B cell (primary cell): Measurements from ENCODE around the gene GRHPR. TPM values are rescaled to one million over a fixed set of nuclear protein-coding genes. Genes with fewer than 3 reads are reported as not detected.

Experiments used
- ATAC-seq: fragments of 200-7000 bp; cut with Tn5 transposase; one replicate; pipeline ENCODE4 v1.10.0; 2021; ENCODE audit warnings: low read depth, mild to moderate bottlenecking, moderate number of reproducible peaks, moderate library complexity
- CTCF ChIA-PET: fragments of 350-600 bp; sonication (Branson Sonifier 250); formaldehyde crosslinking; loops from one replicate; lab custom pipeline; 2021; ENCODE audit warnings: antibody characterized with exemption, inconsistent platforms; lab: Charles Lee
- POLR2A ChIA-PET: fragments of 350-600 bp; sonication (Branson Sonifier 250); formaldehyde crosslinking; loops from one replicate; lab custom pipeline; 2021; ENCODE audit warnings: antibody characterized with exemption; lab: Charles Lee
- DNase-seq: peaks from one replicate; pipeline ENCODE4 v3.0.0; 2013
- H2AFZ ChIP-seq: 2 replicates; pipeline ENCODE4 v1.6.1; 2012; ENCODE audit warnings: mild to moderate bottlenecking, low read depth, low read length; ENCODE audit not compliant: insufficient read depth, poor library complexity, severe bottlenecking
- H3K27ac ChIP-seq, 2 donors: 1 replicate in 1 of 2; 2 replicates in 1 of 2; pipeline ENCODE4 v1.5.1; 2012 to 2013; ENCODE audit warnings: low read length in 2 of 2, mild to moderate bottlenecking in 2 of 2, moderate library complexity in 1 of 2
- H3K27me3 ChIP-seq, 4 experiments: fragments of 200-600 bp in 1 of 4; sonication (generic) in 1 of 4; replicated peaks in 1 of 4; 1 replicate in 2 of 4; 2 replicates in 2 of 4; pipeline versions ENCODE4 v1.6.1 to v1.7.0; 2013 to 2016; ENCODE audit warnings: low read length in 3 of 4, mild to moderate bottlenecking in 2 of 4, mixed read lengths in 1 of 4, moderate library complexity in 1 of 4; ENCODE audit not compliant: insufficient read depth in 4 of 4, control insufficient read depth in 3 of 4; ENCODE audit errors: control extremely low read depth in 1 of 4
- H3K36me3 ChIP-seq, 2 experiments: replicated peaks in 1 of 2; 1 replicate in 1 of 2; 2 replicates in 1 of 2; pipeline versions ENCODE4 v1.6.1 to v1.7.1; 2013; ENCODE audit warnings: low read length in 1 of 2; ENCODE audit not compliant: insufficient read depth in 2 of 2, control insufficient read depth in 1 of 2; ENCODE audit errors: control extremely low read depth in 1 of 2, extremely low read depth in 1 of 2
- H3K4me1 ChIP-seq, 2 donors: fragments of 200-600 bp in 1 of 2; sonication (generic) in 1 of 2; 1 replicate in 1 of 2; 2 replicates in 1 of 2; pipeline versions ENCODE4 v1.5.1 to v1.6.1; 2013 to 2017; ENCODE audit warnings: low read length in 2 of 2; ENCODE audit not compliant: control insufficient read depth in 2 of 2, insufficient read depth in 2 of 2
- H3K4me2 ChIP-seq: replicated peaks from 2 replicates; pipeline ENCODE3; 2012; ENCODE audit warnings: mild to moderate bottlenecking, low read depth, low read length; ENCODE audit not compliant: poor library complexity, severe bottlenecking
- H3K4me3 ChIP-seq, 5 experiments: fragments of 200-600 bp in 1 of 5; sonication (generic) in 1 of 5; 1 replicate in 3 of 5; 2 replicates in 2 of 5; pipeline versions ENCODE4 v1.5.1 to v1.7.0; 2011 to 2016; ENCODE audit warnings: low read length in 4 of 5, mild to moderate bottlenecking in 4 of 5, low read depth in 2 of 5, control low read depth in 1 of 5, moderate library complexity in 1 of 5; ENCODE audit not compliant: insufficient read depth in 1 of 5; ENCODE audit errors: control extremely low read depth in 1 of 5, extremely low read depth in 1 of 5
- H3K79me2 ChIP-seq: fragments of 200-600 bp; sonication (generic); one replicate; pipeline ENCODE4 v1.6.0; 2016; ENCODE audit warnings: low read length; ENCODE audit not compliant: control insufficient read depth, insufficient read depth
- H3K9ac ChIP-seq: fragments of 200-600 bp; sonication (generic); 2 replicates; pipeline ENCODE4 v1.6.1; 2017; ENCODE audit warnings: mild to moderate bottlenecking, low read length, moderate library complexity
- H3K9me3 ChIP-seq, 3 donors: one replicate each; pipeline versions ENCODE4 v1.6.1 to v1.7.1; 2013; ENCODE audit warnings: low read length in 2 of 3; ENCODE audit not compliant: control insufficient read depth in 2 of 3, insufficient read depth in 1 of 3; ENCODE audit errors: control extremely low read depth in 1 of 3
- H4K20me1 ChIP-seq: 2 replicates; pipeline ENCODE4 v1.6.0; 2012; ENCODE audit warnings: mild to moderate bottlenecking, low read length; ENCODE audit not compliant: insufficient read depth, control insufficient read depth, poor library complexity, severe bottlenecking
- H3K27ac Mint-ChIP-seq: one replicate; pipeline ENCODE4 v1.8.0; 2021; ENCODE audit warnings: mixed read lengths
- H3K27me3 Mint-ChIP-seq: one replicate; pipeline ENCODE4 v1.8.0; 2021; ENCODE audit warnings: mixed read lengths
- H3K4me1 Mint-ChIP-seq: one replicate; pipeline ENCODE4 v1.8.0; 2021; ENCODE audit warnings: mixed read lengths
- H3K4me3 Mint-ChIP-seq: one replicate; pipeline ENCODE4 v1.8.0; 2021; ENCODE audit warnings: mixed read lengths
- H3K9me3 Mint-ChIP-seq: one replicate; pipeline ENCODE4 v1.8.0; 2022; ENCODE audit warnings: mixed read lengths; ENCODE audit not compliant: insufficient read depth
- EZH2 ChIP-seq: IDR thresholded peaks from 2 replicates; pipeline ENCODE4 v1.6.1; 2012; ENCODE audit warnings: borderline replicate concordance, low read depth, mild to moderate bottlenecking, moderate library complexity, low read length; ENCODE audit not compliant: insufficient read depth, poor library complexity, severe bottlenecking
- WGBS: methylation state at CpG from one replicate; pipeline ENCODE4 v1.1.5; 2013; ENCODE audit warnings: missing lambda C conversion rate; ENCODE audit not compliant: insufficient coverage; 5-methylcytosine and 5-hydroxymethylcytosine counted together
- intact Hi-C: fragments of 100-400 bp; cut with micrococcal nuclease; formaldehyde crosslinking; loops from one replicate; pipeline ENCODE4 v1.10.0; 2022
- polyA plus RNA-seq: library from polyadenylated mRNA; depleted of rRNA; stranded (reverse); fragments of >200 nt; gene quantifications from 2 replicates; pipeline ENCODE4 v1.2.3, GENCODE V29; 2012
- total RNA-seq, 2 donors: library from RNA; stranded (reverse); fragments of 120-200 nt in 1 of 2; gene quantifications; 1 replicate in 1 of 2; 2 replicates in 1 of 2; pipeline versions ENCODE4 v1.2.3 to v1.2.4, GENCODE V29; 2013 to 2022
- TF ChIP-seq, protein P1 (sequence below): fragments of 200-600 bp; IDR thresholded peaks from one replicate; pipeline ENCODE4 v1.8.0; 2022; ENCODE audit warnings: antibody characterized with exemption, mild to moderate bottlenecking

Gene GRHPR
- total and polyA plus RNA-seq, 2 donors (not counting 1 experiment from before 2014, with no cell fraction given): 121 to 138 TPM

DNA sequence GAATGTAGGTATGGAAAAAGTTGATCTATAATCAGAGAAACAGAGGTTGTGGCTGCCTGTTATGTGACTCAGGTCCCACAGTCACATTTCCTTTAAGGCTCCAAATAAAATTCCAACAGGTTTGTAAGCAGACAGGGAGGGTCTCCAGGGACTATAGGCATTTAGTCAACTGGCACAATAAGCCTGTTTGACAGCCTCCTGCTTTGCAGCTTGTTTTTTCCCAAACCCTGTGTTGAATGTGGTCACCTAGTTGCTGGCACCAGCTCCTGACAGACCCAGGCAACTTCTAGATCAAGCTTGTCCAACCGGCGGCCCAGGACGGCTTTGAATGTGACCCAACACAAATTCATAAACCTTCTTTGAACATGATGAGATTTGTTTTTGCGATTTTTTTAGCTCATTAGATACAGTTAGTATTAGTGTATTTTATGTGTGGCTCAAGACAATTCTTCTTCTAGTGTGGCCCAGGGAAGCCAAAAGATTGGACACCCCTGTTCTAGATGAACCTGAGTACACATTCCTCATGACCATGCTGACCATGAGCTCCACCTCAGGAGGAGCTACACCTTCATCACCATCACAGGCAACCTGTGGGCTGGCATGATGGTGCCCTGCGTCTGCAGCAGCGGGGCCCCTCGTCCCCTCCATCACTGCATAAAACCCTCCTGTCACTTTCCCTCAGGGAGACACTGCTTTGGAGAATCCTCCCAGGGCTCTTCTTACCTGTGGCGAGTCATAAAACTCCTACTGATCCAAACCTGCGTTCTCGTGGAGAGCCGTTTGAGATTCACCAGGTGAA lies 15.7 kb upstream of the GRHPR start:
- peak overlapping the region; percentile 32 for H3K4me2 ChIP-seq
- Mint-ChIP-seq H3K4me1 (peaks cover 83% of the 10 kb centered on the region), H3K9me3 (no peaks in the 10 kb centered on the region), H3K27me3 (no peaks in the 10 kb centered on the region), H3K4me3 (peak overlapping the region; percentile 23), H3K27ac (peak overlapping the region; percentile 62)
- no peaks in the 10 kb centered on the region for H3K27me3 ChIP-seq
- TF ChIP-seq, protein P1, sequence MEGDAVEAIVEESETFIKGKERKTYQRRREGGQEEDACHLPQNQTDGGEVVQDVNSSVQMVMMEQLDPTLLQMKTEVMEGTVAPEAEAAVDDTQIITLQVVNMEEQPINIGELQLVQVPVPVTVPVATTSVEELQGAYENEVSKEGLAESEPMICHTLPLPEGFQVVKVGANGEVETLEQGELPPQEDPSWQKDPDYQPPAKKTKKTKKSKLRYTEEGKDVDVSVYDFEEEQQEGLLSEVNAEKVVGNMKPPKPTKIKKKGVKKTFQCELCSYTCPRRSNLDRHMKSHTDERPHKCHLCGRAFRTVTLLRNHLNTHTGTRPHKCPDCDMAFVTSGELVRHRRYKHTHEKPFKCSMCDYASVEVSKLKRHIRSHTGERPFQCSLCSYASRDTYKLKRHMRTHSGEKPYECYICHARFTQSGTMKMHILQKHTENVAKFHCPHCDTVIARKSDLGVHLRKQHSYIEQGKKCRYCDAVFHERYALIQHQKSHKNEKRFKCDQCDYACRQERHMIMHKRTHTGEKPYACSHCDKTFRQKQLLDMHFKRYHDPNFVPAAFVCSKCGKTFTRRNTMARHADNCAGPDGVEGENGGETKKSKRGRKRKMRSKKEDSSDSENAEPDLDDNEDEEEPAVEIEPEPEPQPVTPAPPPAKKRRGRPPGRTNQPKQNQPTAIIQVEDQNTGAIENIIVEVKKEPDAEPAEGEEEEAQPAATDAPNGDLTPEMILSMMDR: no peak
- no peak for TF ChIP-seq EZH2
- ChIA-PET POLR2A (interaction anchor here (1.2 to 3.9 kb wide), 4 partner anchors 12 to 36 kb away, joined by 4 to 22 read pairs (median 8); no protein-coding TSS in a partner anchor), CTCF (interaction anchor here (0.5 to 11.4 kb wide), 17 partner anchors 8 to 380 kb away, joined by 3 to 125 read pairs (median 5); no protein-coding TSS in a partner anchor)
- H3K27ac ChIP-seq: no peak overlapping the region
- H2AFZ ChIP-seq: no peak overlapping the region
- ATAC-seq (no peak), DNase-seq (no peak)
- intact Hi-C loops: loop anchor here (5.0 kb wide), 1 partner anchor 210 kb away; no protein-coding TSS in a partner anchor
- H3K9me3 ChIP-seq: no peaks in the 10 kb centered on the region
- no peaks in the 10 kb centered on the region for H3K36me3 ChIP-seq
- WGBS: 90% methylated on average over 6 of the region's 11 CpGs
- H3K79me2 ChIP-seq: no peaks in the 10 kb centered on the region
- H3K9ac ChIP-seq: no peak overlapping the region
- H3K4me1 ChIP-seq: peaks cover 65 to 81% of the 10 kb centered on the region in 2 donors
- no peak overlapping the region for H3K4me3 ChIP-seq
- no peaks in the 10 kb centered on the region for H4K20me1 ChIP-seq

DNA sequence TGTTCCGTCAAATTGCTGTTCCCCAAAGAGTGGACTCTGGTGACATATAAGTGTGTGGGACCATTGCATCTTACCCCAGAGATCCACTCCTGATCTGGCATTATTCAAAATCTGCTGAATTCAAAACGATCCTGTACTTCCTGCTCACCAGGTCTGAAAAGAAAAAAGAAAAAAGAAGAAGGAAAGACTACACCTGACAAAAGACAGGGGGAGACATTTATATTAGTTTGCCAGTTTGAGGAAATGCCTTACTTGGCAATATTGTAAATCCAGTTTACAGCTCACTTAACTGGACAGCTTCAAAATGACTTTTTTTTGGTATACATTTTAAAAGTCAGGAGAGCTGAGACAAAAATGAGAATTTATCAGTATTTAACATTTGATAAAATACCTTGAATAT lies 15.0 kb upstream of the GRHPR start:
- Histone ChIP-seq H3K4me2 (peak overlapping the region; percentile 32), H4K20me1 (no peaks in the 10 kb centered on the region), H3K36me3 (no peaks in the 10 kb centered on the region), H2AFZ (no peak overlapping the region), H3K79me2 (peaks cover 1% of the 10 kb centered on the region), H3K4me3 (no peak overlapping the region), H3K27ac (no peak overlapping the region), H3K4me1 (peaks cover 69 to 83% of the 10 kb centered on the region in 2 donors), H3K9me3 (no peaks in the 10 kb centered on the region), H3K9ac (no peak overlapping the region), H3K27me3 (no peaks in the 10 kb centered on the region)
- H3K27me3 Mint-ChIP-seq: no peaks in the 10 kb centered on the region
- TF ChIP-seq, protein P1: peak; percentile 63
- TF ChIP-seq EZH2: no peak
- no peaks in the 10 kb centered on the region for H3K9me3 Mint-ChIP-seq
- ChIA-PET POLR2A (interaction anchor here (0.6 to 3.9 kb wide), 6 partner anchors 12 to 36 kb away, joined by 3 to 22 read pairs (median 4); partner anchors contain the start of gene GRHPR), CTCF (interaction anchor here (0.5 to 11.4 kb wide), 17 partner anchors 8 to 534 kb away, joined by 3 to 125 read pairs (median 4); no protein-coding TSS in a partner anchor)
- peaks cover 87% of the 10 kb centered on the region for H3K4me1 Mint-ChIP-seq
- no peak for ATAC-seq
- DNase-seq: peak; percentile 61
- peak overlapping the region; percentile 62 for H3K27ac Mint-ChIP-seq
- no CpG with 5 or more reads among the region's 2 CpGs for WGBS
- intact Hi-C loops: loop anchor here (5.0 kb wide), 1 partner anchor 210 kb away; no protein-coding TSS in a partner anchor
- peak overlapping the region; percentile 54 for H3K4me3 Mint-ChIP-seq
